IgD-negative memory B cell (primary cell): ENCODE results near the gene UBE2D4. TPM values are rescaled to one million over a fixed set of nuclear protein-coding genes. Genes with fewer than 3 reads are reported as not detected.
"Not testable (repeated sequence)": the region's sequence is repeated elsewhere in the genome, so short reads cannot be mapped to it uniquely, and the experiment has no call there.

Experiments
- H3K27ac Mint-ChIP-seq, 3 donors: one replicate each; pipeline ENCODE4 v1.8.0; 2020 to 2022; ENCODE audit warnings: mild to moderate bottlenecking in 3 of 3, mixed read lengths in 3 of 3, moderate library complexity in 1 of 3
- H3K27me3 Mint-ChIP-seq: one replicate; pipeline ENCODE4 v1.8.0; 2021; ENCODE audit warnings: mixed read lengths
- H3K36me3 Mint-ChIP-seq: one replicate; pipeline ENCODE4 v1.8.0; 2020; ENCODE audit warnings: mild to moderate bottlenecking, mixed read lengths
- H3K4me1 Mint-ChIP-seq, 3 donors: one replicate each; pipeline ENCODE4 v1.8.0; 2020 to 2022; ENCODE audit warnings: mixed read lengths in 3 of 3, mild to moderate bottlenecking in 1 of 3
- H3K4me3 Mint-ChIP-seq, 4 donors: one replicate each; pipeline ENCODE4 v1.8.0; 2020 to 2022; ENCODE audit warnings: mild to moderate bottlenecking in 4 of 4, mixed read lengths in 4 of 4, moderate library complexity in 3 of 4
- H3K9me3 Mint-ChIP-seq, 3 donors: one replicate each; pipeline ENCODE4 v1.8.0; 2020 to 2021; ENCODE audit warnings: mixed read lengths in 3 of 3, mild to moderate bottlenecking in 1 of 3
- polyA plus RNA-seq: library from polyadenylated mRNA; unstranded; fragments of 300-500 nt; fragmentation: Illumina TruSeq; gene quantifications from one replicate; pipeline ENCODE4 v1.2.3, GENCODE V29; 2021

UBE2D4 gene
- polyA plus RNA-seq, 1 donor from 2014 or later: 15.1 TPM

DNA sequence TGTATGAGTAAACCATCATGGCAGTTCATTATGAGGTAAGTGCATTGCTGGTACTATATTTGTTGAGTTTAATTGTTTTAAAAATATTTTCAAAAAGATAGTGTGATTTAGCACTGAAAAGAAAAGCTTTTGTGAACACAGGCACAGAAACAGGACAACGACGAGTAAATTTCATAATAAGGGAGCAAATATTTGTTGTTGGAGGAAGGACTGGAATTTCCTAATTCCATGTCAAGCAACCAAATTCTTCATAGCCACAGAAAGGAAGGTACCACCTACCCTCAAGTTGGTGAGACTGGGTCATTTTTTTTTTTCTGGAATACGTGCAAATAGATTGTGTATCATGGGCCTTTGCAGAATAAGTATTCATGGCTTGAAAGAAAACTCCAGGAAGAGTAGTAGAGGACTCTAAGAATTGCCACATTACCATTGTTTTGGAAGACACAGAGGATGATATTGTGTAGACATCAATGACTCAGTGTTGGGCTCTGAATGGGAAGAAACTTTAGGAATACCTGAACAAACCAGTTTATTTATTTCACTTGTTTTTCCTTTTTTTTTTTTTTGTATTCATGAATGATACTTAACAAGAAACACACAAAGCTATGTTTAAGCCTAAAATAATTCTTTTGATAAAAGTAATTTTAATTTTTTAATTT lies 7.8 kb downstream of the UBE2D4 start:
- Mint-ChIP-seq H3K9me3 (no peaks in the 10 kb centered on the region), H3K36me3 (no peaks in the 10 kb centered on the region), H3K27me3 (no peaks in the 10 kb centered on the region), H3K4me1 (peaks cover 0 to 2% (median 0%) of the 10 kb centered on the region in 3 donors), H3K27ac (no peak overlapping the region), H3K4me3 (no peak overlapping the region)

DNA sequence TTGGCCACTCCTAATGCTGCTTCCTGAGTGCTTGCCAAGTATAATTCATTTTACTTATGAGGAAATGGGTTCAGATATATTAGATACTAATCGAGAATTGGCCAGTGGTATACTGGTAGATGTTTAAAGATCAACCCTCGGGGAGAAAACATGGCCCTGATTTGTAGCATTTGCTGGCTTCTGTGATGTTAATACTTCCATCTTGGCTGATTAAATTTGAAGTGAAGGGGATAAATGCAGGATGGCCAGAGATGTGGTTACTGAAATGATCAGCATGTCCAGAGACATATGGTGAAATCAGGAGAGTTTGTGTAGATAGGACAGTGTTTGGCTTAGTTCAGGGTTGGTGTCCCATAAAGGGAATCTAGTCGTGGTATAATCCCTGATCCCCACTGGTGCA lies 11.2 kb downstream of the UBE2D4 start:
- Mint-ChIP-seq H3K9me3 (no peaks in the 10 kb centered on the region), H3K4me1 (no peaks in the 10 kb centered on the region), H3K4me3 (no peak overlapping the region), H3K36me3 (no peaks in the 10 kb centered on the region), H3K27ac (peak overlapping the region in 1 of 3 donors; percentile 50), H3K27me3 (no peaks in the 10 kb centered on the region)

DNA sequence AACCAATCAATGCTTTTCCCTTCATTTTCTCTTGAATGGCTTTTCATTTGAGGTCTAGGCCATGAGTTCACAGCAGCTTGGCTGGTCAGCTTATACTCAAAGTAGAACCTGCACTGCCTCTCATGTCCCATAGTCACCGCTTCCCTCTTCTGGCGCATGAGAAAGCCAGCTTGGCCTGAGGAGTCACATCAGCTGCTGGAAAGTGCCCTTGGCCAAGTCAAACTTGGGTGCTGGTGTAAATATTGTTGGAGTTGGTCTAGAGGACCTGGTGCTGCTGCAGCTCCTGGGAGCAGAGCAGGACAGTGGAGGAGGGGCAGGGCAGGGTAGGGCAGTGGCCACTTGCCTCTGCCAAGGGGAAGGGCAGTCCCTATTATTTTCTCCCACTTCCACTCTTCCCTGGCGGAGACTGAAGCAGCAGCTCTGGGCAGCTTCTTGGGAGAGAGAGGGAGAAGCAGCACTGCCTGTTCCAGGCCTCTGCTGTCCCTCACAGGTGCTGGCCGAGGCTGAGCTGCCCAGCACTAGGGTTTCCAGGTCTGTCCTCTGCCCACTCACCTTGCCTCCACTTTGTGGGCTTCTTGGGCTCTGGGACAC lies 12.8 kb downstream of the UBE2D4 start:
- no peaks in the 10 kb centered on the region for H3K36me3 Mint-ChIP-seq
- no peak overlapping the region for H3K4me3 Mint-ChIP-seq
- no peaks in the 10 kb centered on the region for H3K9me3 Mint-ChIP-seq
- no peaks in the 10 kb centered on the region for H3K4me1 Mint-ChIP-seq
- no peaks in the 10 kb centered on the region for H3K27me3 Mint-ChIP-seq
- H3K27ac Mint-ChIP-seq: peak overlapping the region in 1 of 3 donors; percentile 17

DNA sequence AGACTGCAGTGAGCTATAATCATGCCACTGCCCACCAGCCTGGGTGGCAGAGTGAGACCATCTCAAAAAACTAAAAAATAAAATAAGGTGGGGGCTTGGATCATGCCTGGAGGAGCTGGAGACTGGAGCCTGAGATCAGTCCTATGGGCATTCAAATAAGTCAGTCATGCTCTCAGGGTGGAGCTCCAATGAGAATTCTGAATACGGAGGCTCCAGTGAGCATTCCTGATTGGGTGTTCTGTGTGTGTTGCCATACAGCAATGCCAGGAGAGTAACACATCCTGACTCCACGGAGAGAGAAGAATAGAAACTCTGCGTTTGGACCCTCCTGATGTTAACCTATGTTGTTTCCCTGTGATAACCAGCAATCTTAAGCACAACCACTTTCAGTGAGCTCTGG lies 16.0 kb downstream of the UBE2D4 start:
- Mint-ChIP-seq H3K27me3 (no peaks in the 10 kb centered on the region), H3K9me3 (no peaks in the 10 kb centered on the region), H3K36me3 (peaks cover 1% of the 10 kb centered on the region), H3K27ac (no peak overlapping the region), H3K4me1 (no peaks in the 10 kb centered on the region), H3K4me3 (no peak overlapping the region)

DNA sequence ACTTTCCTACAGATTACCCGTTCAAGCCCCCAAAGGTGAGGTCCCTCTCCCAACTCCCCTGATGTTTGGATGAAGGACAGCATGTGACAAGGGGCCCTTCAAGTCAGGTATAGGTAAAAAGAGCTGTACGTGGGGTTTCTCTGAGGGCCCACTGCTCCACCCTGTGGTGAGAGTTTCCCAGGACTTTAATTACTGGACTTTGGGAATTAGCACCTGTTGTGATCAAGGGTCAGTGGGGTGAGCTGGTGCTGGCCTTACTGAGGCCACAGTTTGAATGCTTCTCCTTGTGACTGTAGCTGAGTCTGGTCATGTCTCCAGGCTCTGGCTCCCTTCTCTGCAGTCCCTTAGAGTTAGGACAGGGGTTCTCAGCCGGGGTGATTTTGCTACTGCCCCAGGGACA lies 16.8 kb downstream of the UBE2D4 start:
- Mint-ChIP-seq H3K36me3 (peaks cover 6% of the 10 kb centered on the region), H3K27me3 (no peaks in the 10 kb centered on the region), H3K4me3 (no peak overlapping the region), H3K9me3 (no peaks in the 10 kb centered on the region), H3K4me1 (no peaks in the 10 kb centered on the region), H3K27ac (no peak overlapping the region)

DNA sequence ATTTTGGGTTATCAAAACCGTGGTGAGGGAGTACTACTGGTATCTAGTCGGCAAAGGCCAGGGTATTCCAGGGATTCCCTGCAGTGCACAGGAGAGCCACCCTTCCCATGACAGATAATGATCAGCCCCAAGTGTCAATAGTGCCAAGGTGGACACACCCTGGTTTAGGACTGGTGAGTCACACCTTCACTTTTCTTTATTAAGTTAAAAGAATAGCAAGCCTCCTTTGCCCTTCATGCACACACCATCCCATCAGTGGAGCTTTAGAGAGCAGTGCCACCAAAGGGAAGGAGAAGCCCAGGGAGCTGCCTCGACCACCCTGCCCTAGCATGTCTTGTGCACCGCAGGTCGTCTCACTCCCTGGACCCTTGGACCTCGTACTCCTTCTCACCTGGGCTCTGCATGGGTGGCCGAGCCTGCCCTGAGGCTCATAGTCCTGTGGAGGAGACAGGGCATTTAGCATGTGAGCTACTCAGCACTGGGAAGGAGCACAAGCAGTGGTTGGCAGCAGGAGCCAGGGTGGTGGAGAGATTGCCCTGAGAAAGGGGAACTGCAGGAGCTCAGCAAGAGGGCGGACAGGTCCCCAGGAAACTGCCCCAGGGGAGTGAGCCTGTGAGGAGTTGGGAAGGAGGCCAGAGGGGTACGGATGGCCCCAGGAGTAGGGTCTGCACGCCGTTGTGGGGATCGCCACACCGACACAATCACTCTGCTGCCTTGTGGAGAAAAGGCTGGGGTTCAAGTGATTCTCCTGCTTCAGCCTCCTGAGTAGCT lies 17.4 kb downstream of the UBE2D4 start:
- no peaks in the 10 kb centered on the region for H3K9me3 Mint-ChIP-seq
- H3K27ac Mint-ChIP-seq: no peak overlapping the region
- H3K4me3 Mint-ChIP-seq: no peak overlapping the region
- H3K36me3 Mint-ChIP-seq: peaks cover 6% of the 10 kb centered on the region
- no peaks in the 10 kb centered on the region for H3K27me3 Mint-ChIP-seq
- no peaks in the 10 kb centered on the region for H3K4me1 Mint-ChIP-seq

DNA sequence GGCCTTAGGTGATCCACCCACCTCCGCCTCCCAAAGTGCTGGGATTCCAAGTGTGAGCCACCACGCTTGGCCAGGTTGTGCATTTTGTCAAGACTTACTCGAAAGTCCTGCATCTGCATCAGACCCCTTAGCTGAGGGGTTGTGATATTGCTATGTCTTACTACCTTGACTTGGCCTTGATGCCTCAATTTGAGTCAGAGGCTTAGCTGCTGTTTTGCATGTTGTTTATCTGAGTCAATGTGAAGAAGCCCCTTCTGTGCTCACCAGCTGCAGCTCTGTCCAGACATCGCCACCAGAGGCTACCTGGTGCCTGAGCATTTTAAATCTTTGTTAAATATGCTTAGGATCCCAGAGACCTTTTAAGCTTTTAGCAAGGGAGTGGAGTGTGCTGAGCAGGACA lies 18.1 kb downstream of the UBE2D4 start:
- H3K9me3 Mint-ChIP-seq: no peaks in the 10 kb centered on the region
- H3K4me3 Mint-ChIP-seq: no peak overlapping the region
- H3K36me3 Mint-ChIP-seq: peaks cover 6% of the 10 kb centered on the region
- H3K27ac Mint-ChIP-seq: no peak overlapping the region
- no peaks in the 10 kb centered on the region for H3K4me1 Mint-ChIP-seq
- no peaks in the 10 kb centered on the region for H3K27me3 Mint-ChIP-seq

DNA sequence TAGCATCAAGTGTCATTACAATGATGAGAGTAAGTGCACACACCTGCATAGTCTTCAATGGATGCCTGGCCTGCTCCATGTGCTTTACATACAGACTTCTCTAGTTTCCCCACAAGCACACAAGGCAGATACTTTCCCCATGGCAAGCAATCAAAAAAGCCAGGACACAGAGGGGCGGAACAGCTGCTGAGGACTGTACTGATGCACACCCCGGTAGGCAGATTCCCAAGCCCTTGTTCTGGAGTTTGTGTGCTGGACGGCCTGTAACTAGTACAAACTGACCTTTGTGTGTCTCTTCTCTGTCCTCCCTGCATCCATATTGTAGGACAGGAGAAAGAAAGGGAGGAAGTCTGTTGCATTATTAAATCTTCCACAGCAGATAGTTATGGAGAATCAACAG lies 25.8 kb downstream of the UBE2D4 start:
- H3K27me3 Mint-ChIP-seq: no peaks in the 10 kb centered on the region
- no peaks in the 10 kb centered on the region for H3K9me3 Mint-ChIP-seq
- peaks cover 0 to 5% (median 0%) of the 10 kb centered on the region in 3 donors for H3K4me1 Mint-ChIP-seq
- peaks cover 13% of the 10 kb centered on the region for H3K36me3 Mint-ChIP-seq
- H3K27ac Mint-ChIP-seq: no peak overlapping the region
- no peak overlapping the region for H3K4me3 Mint-ChIP-seq

DNA sequence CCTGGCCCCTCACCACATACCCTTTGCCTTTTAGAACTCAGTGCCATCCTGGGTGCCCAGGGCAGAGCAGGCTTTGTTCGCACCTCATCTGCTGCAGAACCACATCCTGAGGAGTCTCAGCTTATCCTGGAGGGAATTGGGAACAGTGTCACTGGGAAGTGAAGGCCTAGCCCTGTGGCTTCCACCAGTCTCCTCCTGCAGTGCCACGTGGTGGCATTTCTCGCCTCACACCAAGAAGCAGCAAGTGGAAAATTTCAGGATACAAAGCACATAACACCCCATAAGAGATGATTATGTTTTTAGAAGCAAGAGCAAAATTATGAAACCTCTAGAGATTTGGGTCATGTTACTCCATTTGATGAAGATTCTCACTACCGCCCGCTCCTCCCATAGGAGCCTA lies 26.8 kb downstream of the UBE2D4 start:
- H3K36me3 Mint-ChIP-seq: peaks cover 14% of the 10 kb centered on the region
- no peak overlapping the region for H3K4me3 Mint-ChIP-seq
- H3K27ac Mint-ChIP-seq: no peak overlapping the region
- no peaks in the 10 kb centered on the region for H3K27me3 Mint-ChIP-seq
- H3K4me1 Mint-ChIP-seq: peaks cover 0 to 5% (median 0%) of the 10 kb centered on the region in 3 donors
- H3K9me3 Mint-ChIP-seq: no peaks in the 10 kb centered on the region

DNA sequence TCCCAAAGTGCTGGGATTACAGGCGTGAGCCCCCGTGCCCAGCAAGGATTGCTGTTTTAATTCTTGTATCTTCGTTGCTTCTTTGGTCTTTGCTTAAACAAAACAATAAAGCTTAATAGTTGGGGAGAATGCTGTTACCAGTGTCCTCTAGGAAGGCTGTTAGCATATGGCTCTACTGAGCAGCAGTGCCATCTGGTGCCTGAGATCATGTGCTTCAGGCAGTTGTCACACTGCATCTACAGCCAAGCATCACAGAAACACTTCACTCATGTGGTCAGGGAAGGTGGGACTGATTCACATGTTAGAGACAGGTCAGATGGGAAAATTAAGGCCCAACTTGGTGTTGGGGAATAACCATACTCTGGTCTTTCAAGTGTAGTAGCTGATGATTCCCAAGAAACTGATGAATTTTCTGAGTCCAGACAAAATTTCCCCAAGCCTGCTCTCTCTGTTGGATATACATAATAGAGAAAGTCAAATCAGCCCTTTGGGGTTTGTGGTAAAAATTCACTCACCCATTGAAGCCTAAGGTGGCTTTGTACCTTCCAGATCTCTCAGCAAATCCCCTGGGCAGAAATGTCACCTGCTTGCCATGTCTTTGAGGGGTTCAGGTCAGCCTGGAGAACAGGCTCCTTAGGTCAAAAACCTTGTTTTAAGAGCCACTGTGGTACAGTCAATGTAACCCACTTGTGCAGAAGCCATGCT lies 28.4 kb downstream of the UBE2D4 start:
- Mint-ChIP-seq H3K9me3 (no peaks in the 10 kb centered on the region), H3K4me3 (no peak overlapping the region), H3K27ac (no peak overlapping the region), H3K27me3 (no peaks in the 10 kb centered on the region), H3K36me3 (peaks cover 14% of the 10 kb centered on the region), H3K4me1 (peaks cover 0 to 5% (median 0%) of the 10 kb centered on the region in 3 donors)

DNA sequence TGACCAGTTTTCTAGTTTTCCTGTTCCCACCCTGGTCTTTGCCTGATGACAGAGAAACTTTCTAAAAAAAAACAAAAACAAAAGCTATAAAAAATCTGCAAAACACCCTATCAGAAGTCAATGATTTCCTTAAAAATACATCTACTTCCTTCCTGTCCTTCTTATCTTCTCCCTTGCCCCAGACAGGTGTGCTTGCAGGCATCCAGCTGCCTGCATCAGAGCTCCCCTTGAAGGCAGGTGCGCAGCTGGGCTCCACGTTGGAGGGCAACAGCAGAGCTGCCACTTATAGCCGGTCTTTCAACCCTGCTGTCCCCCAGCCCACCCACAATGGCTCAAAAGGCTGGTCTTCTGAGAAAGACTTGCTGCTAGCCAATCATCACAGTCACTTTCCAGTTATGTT lies 29.8 kb downstream of the UBE2D4 start:
- no peak overlapping the region for H3K4me3 Mint-ChIP-seq
- peaks cover 0 to 5% (median 0%) of the 10 kb centered on the region in 3 donors for H3K4me1 Mint-ChIP-seq
- peak overlapping the region in 1 of 3 donors; percentile 14 for H3K27ac Mint-ChIP-seq
- peaks cover 14% of the 10 kb centered on the region for H3K36me3 Mint-ChIP-seq
- H3K27me3 Mint-ChIP-seq: no peaks in the 10 kb centered on the region
- H3K9me3 Mint-ChIP-seq: no peaks in the 10 kb centered on the region

DNA sequence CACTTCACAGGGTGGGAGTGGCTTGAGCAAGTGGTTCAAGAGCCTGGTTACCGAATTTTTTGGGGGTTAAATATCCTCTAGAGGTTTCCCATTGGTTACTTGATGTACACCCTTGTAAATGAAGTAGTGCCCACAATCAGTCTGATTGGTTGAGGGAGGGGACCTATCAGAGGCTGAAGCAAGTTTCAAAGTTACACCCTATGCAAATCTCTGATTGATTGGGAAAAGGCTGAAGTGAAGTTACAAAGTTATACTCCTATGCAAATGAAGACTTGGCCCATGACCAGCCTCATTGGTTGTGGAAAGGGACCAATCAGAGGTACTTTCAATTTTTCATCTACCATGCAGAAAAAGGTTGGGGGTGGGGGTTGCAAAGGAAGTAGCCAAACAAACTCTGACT lies 34.7 kb downstream of the UBE2D4 start:
- no peaks in the 10 kb centered on the region for H3K27me3 Mint-ChIP-seq
- peaks cover 0 to 2% (median 0%) of the 10 kb centered on the region in 3 donors for H3K4me1 Mint-ChIP-seq
- peak overlapping the region in 1 of 4 donors; percentile 1 for H3K4me3 Mint-ChIP-seq
- H3K27ac Mint-ChIP-seq: no peak overlapping the region
- peaks cover 7% of the 10 kb centered on the region for H3K36me3 Mint-ChIP-seq
- H3K9me3 Mint-ChIP-seq: no peaks in the 10 kb centered on the region

DNA sequence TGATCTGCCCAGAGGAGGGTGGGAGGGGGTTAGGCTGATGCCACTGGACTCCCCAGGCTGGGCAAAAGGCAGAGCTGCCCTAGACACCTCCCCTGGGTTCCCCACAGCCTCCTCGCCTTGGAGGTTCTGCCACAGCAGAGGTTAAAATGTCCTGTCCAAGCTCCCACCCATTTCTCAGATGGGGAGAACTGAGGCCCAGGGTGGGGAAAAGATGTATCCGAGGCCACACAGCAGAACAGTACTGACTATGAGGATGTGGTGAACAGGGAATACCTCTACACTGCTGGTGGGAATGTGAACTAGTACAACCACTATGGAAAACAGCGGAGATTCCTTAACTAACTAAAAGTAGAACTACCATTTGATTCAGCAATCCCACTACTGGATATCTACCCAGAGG lies 40.2 kb downstream of the UBE2D4 start:
- H3K9me3 Mint-ChIP-seq, H3K4me1 Mint-ChIP-seq, H3K27me3 Mint-ChIP-seq, H3K4me3 Mint-ChIP-seq, H3K36me3 Mint-ChIP-seq, H3K27ac Mint-ChIP-seq: not testable (repeated sequence)

DNA sequence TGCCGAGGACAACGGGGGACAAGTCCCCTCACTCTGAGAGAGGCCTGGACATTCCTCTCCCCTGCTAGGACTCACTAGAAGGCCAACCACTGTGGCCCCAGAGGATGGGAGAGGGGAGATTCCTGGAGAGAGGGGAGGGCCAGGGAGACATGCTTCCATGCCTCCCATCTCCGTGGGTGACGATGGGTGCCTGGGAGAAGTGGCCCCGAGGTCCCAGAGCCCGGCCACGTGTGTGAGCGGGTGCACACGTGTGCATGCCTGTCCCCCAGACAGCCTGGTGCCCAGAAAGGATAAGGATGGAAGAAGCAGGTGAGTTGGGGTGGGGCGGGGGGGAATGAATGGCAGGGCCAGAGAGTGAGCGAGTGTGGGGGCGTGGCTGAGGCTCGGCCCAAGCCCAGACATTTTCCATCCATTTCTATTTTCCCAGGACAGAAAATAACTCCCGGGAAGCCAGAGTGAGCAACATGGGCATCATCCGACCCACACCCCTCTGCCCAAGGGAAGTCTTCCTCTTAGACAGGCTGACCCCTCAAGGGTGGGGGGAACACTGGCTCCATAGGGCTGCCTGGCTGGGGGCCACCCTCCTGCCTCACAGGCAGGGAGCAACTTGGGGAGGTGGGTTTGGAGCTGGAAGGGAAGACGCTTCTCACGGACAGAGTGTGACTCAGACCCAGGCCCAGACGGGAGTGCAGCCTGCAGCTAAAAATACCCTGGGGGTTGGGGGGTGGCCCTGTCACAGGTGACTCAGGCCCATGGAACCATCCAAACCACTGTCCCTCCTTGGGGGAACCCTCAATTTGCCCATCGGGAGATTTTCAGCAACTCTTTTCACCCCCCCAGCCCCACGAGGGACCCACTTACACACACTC lies 42.2 kb downstream of the UBE2D4 start:
- H3K27me3 Mint-ChIP-seq, H3K27ac Mint-ChIP-seq, H3K9me3 Mint-ChIP-seq, H3K36me3 Mint-ChIP-seq, H3K4me1 Mint-ChIP-seq, H3K4me3 Mint-ChIP-seq: not testable (repeated sequence)
